ENCODE measurements around the gene RANBP3.

RANBP3 gene

DNA sequence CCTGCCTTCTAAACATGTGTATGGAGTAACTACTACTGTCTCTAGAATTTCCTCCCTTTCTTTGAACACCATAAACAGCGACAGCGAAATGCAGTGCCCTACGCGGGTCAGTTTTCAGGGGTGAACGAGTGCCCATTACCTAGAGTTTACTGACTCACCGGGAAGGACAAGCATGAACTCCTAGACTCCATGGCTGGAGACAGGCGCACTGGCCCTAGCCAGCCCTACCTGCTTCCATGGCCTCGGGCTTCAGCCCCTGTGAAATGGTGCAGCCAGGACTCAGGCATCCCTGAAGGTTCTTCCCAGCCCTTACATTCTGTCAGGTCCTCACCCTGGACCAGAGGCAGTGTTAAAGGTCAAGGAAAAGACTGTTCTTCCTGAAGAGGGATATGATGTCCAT is 8.5 kb downstream of the RANBP3 start:
- no peak for DNase-seq (ENCODE audit: extremely low read depth, insufficient read length)
- no peak for TF ChIP-seq CTCF (IDR thresholded peaks at IDR 0.05; ENCODE audit: insufficient read depth, low read length, poor library complexity, severe bottlenecking)
- Histone ChIP-seq H3K36me3 (ENCODE audit: control insufficient read depth, insufficient read depth, low read length) (peaks cover 15% of the 10 kb centered on the region), H3K27me3 (replicated peaks; ENCODE audit: control insufficient read depth, insufficient read depth, low read length) (no peaks in the 10 kb centered on the region), H3K4me3 (replicated peaks; ENCODE audit: low read depth, low read length) (no peak overlapping the region)

DNA sequence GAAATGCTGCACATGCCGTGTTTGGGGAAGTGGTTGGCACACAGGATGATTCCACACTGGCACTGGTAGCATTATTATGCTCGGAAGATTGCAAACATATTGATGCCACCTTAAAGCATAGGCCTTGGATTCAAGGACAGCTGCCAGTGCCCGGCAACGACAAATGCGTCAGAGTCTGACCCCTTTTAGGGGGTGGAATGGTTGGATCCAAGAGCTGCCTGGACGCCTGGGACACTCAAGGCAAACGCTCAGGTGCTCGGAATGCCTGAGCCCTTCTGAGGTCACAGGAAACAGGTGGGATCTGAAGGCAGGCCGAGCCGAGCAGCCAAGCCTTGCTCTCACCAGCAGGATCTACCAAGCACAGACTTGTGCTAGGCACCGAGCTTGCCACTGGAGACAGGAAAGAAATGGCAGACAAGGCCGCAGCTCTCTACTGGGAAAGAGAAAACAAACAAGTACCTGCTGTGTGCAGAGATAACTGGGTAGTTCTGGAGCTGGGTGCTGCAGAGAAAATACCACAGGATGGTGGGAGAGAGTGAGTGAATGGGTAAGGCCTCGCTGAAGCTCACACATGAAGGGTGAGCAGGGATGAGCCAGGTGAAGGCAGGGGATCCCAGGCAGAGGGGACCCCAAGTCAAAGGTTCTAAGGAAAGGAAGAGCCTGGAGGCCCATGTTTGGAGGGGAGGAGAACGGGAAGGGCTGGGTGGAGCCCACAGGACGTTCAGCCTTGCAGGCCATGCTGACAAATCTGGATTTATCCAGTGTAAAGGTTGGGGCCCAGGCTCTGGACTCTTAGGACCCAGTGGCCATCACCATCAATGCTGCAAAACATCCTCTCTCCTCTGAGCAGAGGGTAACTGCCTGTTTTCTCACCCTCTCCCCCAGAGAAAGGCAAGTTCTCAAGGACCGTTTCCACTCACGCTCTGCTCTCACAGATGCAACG is 9.2 kb downstream of the RANBP3 start:
- H3K27me3 ChIP-seq (replicated peaks; ENCODE audit: control insufficient read depth, insufficient read depth, low read length): no peaks in the 10 kb centered on the region
- H3K4me3 ChIP-seq (replicated peaks; ENCODE audit: low read depth, low read length): no peak overlapping the region
- H3K36me3 ChIP-seq (ENCODE audit: control insufficient read depth, insufficient read depth, low read length): peaks cover 13% of the 10 kb centered on the region
- no peak for TF ChIP-seq CTCF (IDR thresholded peaks at IDR 0.05; ENCODE audit: insufficient read depth, low read length, poor library complexity, severe bottlenecking)
- DNase-seq (ENCODE audit: extremely low read depth, insufficient read length): no peak

GRCh38 chr19:5967994-5968430 is 9.9 kb downstream of the RANBP3 start:
- DNase-seq (ENCODE audit: extremely low read depth, insufficient read length): no peak

GRCh38 chr19:5967571-5967970 is 10.4 kb downstream of the RANBP3 start:
- Histone ChIP-seq H3K36me3 (ENCODE audit: control insufficient read depth, insufficient read depth, low read length) (peaks cover 9% of the 10 kb centered on the region), H3K4me3 (replicated peaks; ENCODE audit: low read depth, low read length) (no peak overlapping the region), H3K27me3 (replicated peaks; ENCODE audit: control insufficient read depth, insufficient read depth, low read length) (no peaks in the 10 kb centered on the region)
- DNase-seq (ENCODE audit: extremely low read depth, insufficient read length): no peak
- TF ChIP-seq CTCF (IDR thresholded peaks at IDR 0.05; ENCODE audit: insufficient read depth, low read length, poor library complexity, severe bottlenecking): no peak

More at GRCh38 chr19:5967994-5968430, 9.9 kb downstream of the RANBP3 start:
- H3K27me3 ChIP-seq (replicated peaks; ENCODE audit: control insufficient read depth, insufficient read depth, low read length): no peaks in the 10 kb centered on the region
- peaks cover 9% of the 10 kb centered on the region for H3K36me3 ChIP-seq (ENCODE audit: control insufficient read depth, insufficient read depth, low read length)
- peak; percentile 90 for TF ChIP-seq CTCF (IDR thresholded peaks at IDR 0.05; ENCODE audit: insufficient read depth, low read length, poor library complexity, severe bottlenecking)
- H3K4me3 ChIP-seq (replicated peaks; ENCODE audit: low read depth, low read length): no peak overlapping the region

DNA sequence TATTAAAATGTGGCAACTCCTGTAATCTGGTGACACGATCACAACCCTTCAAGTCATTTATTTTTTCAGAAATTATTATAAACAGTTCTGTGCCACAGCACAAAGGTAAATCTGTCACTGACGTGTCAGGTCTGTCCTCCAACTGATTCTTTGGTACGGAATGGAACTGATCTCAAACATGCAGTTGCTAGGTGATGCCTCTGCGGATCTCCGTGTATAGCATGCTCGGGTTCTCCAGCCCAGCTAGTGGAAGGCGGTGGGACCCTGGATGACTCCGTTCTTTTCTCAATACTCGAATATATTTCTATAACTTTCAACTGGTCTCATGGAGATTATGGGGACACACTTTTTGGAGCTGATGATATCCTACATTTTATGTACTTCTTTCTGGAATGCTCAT is 11.0 kb downstream of the RANBP3 start:
- no peak for DNase-seq (ENCODE audit: extremely low read depth, insufficient read length)
- Histone ChIP-seq H3K4me3 (replicated peaks; ENCODE audit: low read depth, low read length) (no peak overlapping the region), H3K36me3 (ENCODE audit: control insufficient read depth, insufficient read depth, low read length) (peaks cover 9% of the 10 kb centered on the region), H3K27me3 (replicated peaks; ENCODE audit: control insufficient read depth, insufficient read depth, low read length) (no peaks in the 10 kb centered on the region)
- TF ChIP-seq CTCF (IDR thresholded peaks at IDR 0.05; ENCODE audit: insufficient read depth, low read length, poor library complexity, severe bottlenecking): no peak
